Activated CD4-positive, alpha-beta T cell treated with anti-CD3 and anti-CD28 coated beads, Interleukin-10, Interleukin-2, amounts not matched to agents 100 ng/mL and 50 ng/mL, durations not matched to agents 16 hours and 8 hours (primary cell): Measurements from ENCODE around the gene SSX4.
"Not testable (repeated sequence)": the region's sequence is repeated elsewhere in the genome, so short reads cannot be mapped to it uniquely, and the experiment has no call there.

ENCODE experiments used
- DNase-seq: peaks from one replicate; pipeline ENCODE4 v3.0.0-alpha.2; 2020

SSX4 gene

GRCh38 chrX:48383239-48383638, at the start of gene SSX4:
Gene SSX4 (plus strand): TSS chrX:48383539. CDS start chrX:48384054, 515 bp downstream.
- DNase-seq: not testable (repeated sequence)

- not testable (repeated sequence) for DNase-seq
Observed at GRCh38 chrX:48346059-48346458, 37.3 kb upstream of the SSX4 start.

- not testable (repeated sequence) for DNase-seq
Observed at GRCh38 chrX:48356315-48357094, 26.8 kb upstream of the SSX4 start, which contains the start of gene SSX3. Gene SSX3 (minus strand): TSS chrX:48356703. CDS start chrX:48355249, 1,454 bp downstream.

- DNase-seq: no peak
Observed at GRCh38 chrX:48357681-48358080, 25.7 kb upstream of the SSX4 start.

GRCh38 chrX:48359281-48359680, 24.1 kb upstream of the SSX4 start:
- not testable (repeated sequence) for DNase-seq

GRCh38 chrX:48367717-48368408, 15.5 kb upstream of the SSX4 start:
- DNase-seq: not testable (repeated sequence)

- not testable (repeated sequence) for DNase-seq
Observed at GRCh38 chrX:48370408-48370807, 12.9 kb upstream of the SSX4 start.

GRCh38 chrX:48396931-48397330, 13.6 kb downstream of the SSX4 start:
- not testable (repeated sequence) for DNase-seq

GRCh38 chrX:48397825-48398224, 14.5 kb downstream of the SSX4 start:
- not testable (repeated sequence) for DNase-seq

GRCh38 chrX:48411860-48412259, 28.5 kb downstream of the SSX4 start, which contains the start of gene SSX4B:
Gene SSX4B (minus strand): TSS chrX:48411960. CDS start chrX:48411372, 588 bp downstream.
- not testable (repeated sequence) for DNase-seq

GRCh38 chrX:48427027-48427716, 43.8 kb downstream of the SSX4 start:
- not testable (repeated sequence) for DNase-seq

GRCh38 chrX:48429606-48430005, 46.3 kb downstream of the SSX4 start:
- not testable (repeated sequence) for DNase-seq

- DNase-seq: not testable (repeated sequence)
Observed at GRCh38 chrX:48430166-48430565, 46.8 kb downstream of the SSX4 start.

- DNase-seq: not testable (repeated sequence)
Observed at GRCh38 chrX:48433713-48434112, 50.4 kb downstream of the SSX4 start.
